MM.1S (cell line): ENCODE measurements around the gene GADD45B.

ENCODE experiments used
- DNase-seq: peaks from one replicate; pipeline ENCODE4 v3.0.0-alpha.2; 2015
- H2AFZ ChIP-seq: fragments of 300-600 bp; sonication (generic); 2 replicates; pipeline ENCODE4 v1.6.0; 2016; ENCODE audit warnings: antibody characterized with exemption, low read length
- H3F3A ChIP-seq: fragments of 300-600 bp; sonication (generic); 2 replicates; pipeline ENCODE4 v1.6.1; 2016; ENCODE audit warnings: mild to moderate bottlenecking, antibody characterized with exemption, low read length, moderate library complexity, mixed read lengths; ENCODE audit not compliant: insufficient read depth
- H3K27ac ChIP-seq: fragments of 300-600 bp; sonication (generic); 2 replicates; pipeline ENCODE4 v1.5.1; 2016; ENCODE audit warnings: mild to moderate bottlenecking, low read length
- H3K27me3 ChIP-seq: fragments of 300-600 bp; sonication (generic); replicated peaks from 2 replicates; pipeline ENCODE4 v1.6.0; 2016; ENCODE audit warnings: low read length; ENCODE audit not compliant: insufficient read depth
- H3K36me3 ChIP-seq: fragments of 300-600 bp; sonication (generic); replicated peaks from 2 replicates; pipeline ENCODE4 v1.6.1; 2016; ENCODE audit warnings: mild to moderate bottlenecking, low read length, mixed read lengths; ENCODE audit not compliant: insufficient read depth
- H3K4me1 ChIP-seq: fragments of 300-600 bp; sonication (generic); 2 replicates; pipeline ENCODE4 v1.6.1; 2016; ENCODE audit warnings: low read length, mixed read lengths
- H3K4me2 ChIP-seq: fragments of 300-600 bp; sonication (generic); 2 replicates; pipeline ENCODE4 v1.6.0; 2016; ENCODE audit warnings: low read depth, low read length
- H3K4me3 ChIP-seq: fragments of 300-600 bp; sonication (generic); 2 replicates; pipeline ENCODE4 v1.5.1; 2016; ENCODE audit warnings: low read length, mixed read lengths
- H3K79me2 ChIP-seq: fragments of 300-600 bp; sonication (generic); 2 replicates; pipeline ENCODE4 v1.6.1; 2016; ENCODE audit warnings: mixed run types, low read length, mixed read lengths
- H3K9ac ChIP-seq: fragments of 300-600 bp; sonication (generic); 2 replicates; pipeline ENCODE4 v1.6.1; 2016; ENCODE audit warnings: low read length, mixed read lengths
- H3K9me2 ChIP-seq: fragments of 300-600 bp; sonication (generic); replicated peaks from 2 replicates; pipeline ENCODE4 v1.6.1; 2016; ENCODE audit warnings: mild to moderate bottlenecking, low read length, mixed read lengths; ENCODE audit not compliant: insufficient read depth
- H3K9me3 ChIP-seq: fragments of 300-600 bp; sonication (generic); replicated peaks from 2 replicates; pipeline ENCODE4 v1.6.1; 2016; ENCODE audit warnings: mild to moderate bottlenecking, low read length, mixed read lengths; ENCODE audit not compliant: insufficient read depth
- H4K20me1 ChIP-seq: fragments of 300-600 bp; sonication (generic); 2 replicates; pipeline ENCODE4 v1.6.1; 2016; ENCODE audit warnings: mild to moderate bottlenecking, low read length, moderate library complexity, mixed read lengths; ENCODE audit not compliant: insufficient read depth
- CTCF ChIP-seq: fragments of 300-600 bp; sonication (generic); IDR thresholded peaks from 2 replicates; pipeline ENCODE4 v1.5.1; 2016; ENCODE audit warnings: antibody characterized with exemption, low read length, mixed read lengths
- EZH2 ChIP-seq: fragments of 300-600 bp; sonication (generic); optimal IDR thresholded peaks from 2 replicates; pipeline ENCODE3; 2017; ENCODE audit warnings: low read depth, mild to moderate bottlenecking, antibody characterized with exemption, low read length, mixed read lengths
- EZH2phosphoT487 ChIP-seq: fragments of 300-600 bp; sonication (generic); IDR thresholded peaks from 2 replicates; pipeline ENCODE4 v1.6.1; 2018; ENCODE audit warnings: antibody characterized with exemption, low read length

The GADD45B gene

GRCh38 chr19:2482354-2483038, 6.6 kb downstream of the GADD45B start:
- peaks cover 11% of the 10 kb centered on the region for H3K4me1 ChIP-seq

GRCh38 chr19:2483084-2483483, 7.2 kb downstream of the GADD45B start:
- Histone ChIP-seq H3K27ac (no peak overlapping the region), H3K9ac (no peak overlapping the region), H3F3A (peaks cover 26% of the 10 kb centered on the region), H2AFZ (no peak overlapping the region), H3K4me1 (peaks cover 11% of the 10 kb centered on the region), H3K36me3 (no peaks in the 10 kb centered on the region), H3K4me2 (no peak overlapping the region), H3K9me3 (no peaks in the 10 kb centered on the region), H3K9me2 (no peaks in the 10 kb centered on the region), H3K4me3 (no peak overlapping the region), H3K79me2 (peaks cover 10% of the 10 kb centered on the region), H4K20me1 (no peaks in the 10 kb centered on the region), H3K27me3 (0 out of 2 replicates have a peak, but pooled peaks cover 2% of the 10 kb centered on the region)
- TF ChIP-seq EZH2phosphoT487 = no peak
- no peak for TF ChIP-seq CTCF
- TF ChIP-seq EZH2 = no peak
- no peak for DNase-seq

More at GRCh38 chr19:2482354-2483038, 6.6 kb downstream of the GADD45B start:
- Histone ChIP-seq H3K9me3 (no peaks in the 10 kb centered on the region), H3K9me2 (no peaks in the 10 kb centered on the region), H2AFZ (no peak overlapping the region), H3K27me3 (no peaks in the 10 kb centered on the region), H3K9ac (no peak overlapping the region), H3K36me3 (no peaks in the 10 kb centered on the region), H4K20me1 (peaks cover 6% of the 10 kb centered on the region; the same call in 1 of the 2 replicates), H3K27ac (no peak overlapping the region), H3K79me2 (peaks cover 16% of the 10 kb centered on the region), H3K4me2 (no peak overlapping the region), H3F3A (peaks cover 31% of the 10 kb centered on the region), H3K4me3 (no peak overlapping the region)
- DNase-seq = no peak
- no peak for TF ChIP-seq EZH2phosphoT487
- no peak for TF ChIP-seq EZH2
- TF ChIP-seq CTCF = no peak

GRCh38 chr19:2483484-2484151, 7.7 kb downstream of the GADD45B start:
- no peak for TF ChIP-seq EZH2
- TF ChIP-seq EZH2phosphoT487 = no peak
- TF ChIP-seq CTCF = no peak
- H2AFZ ChIP-seq = no peak overlapping the region

More at GRCh38 chr19:2483484-2484151, 7.7 kb downstream of the GADD45B start:
- no peak overlapping the region for H3K9ac ChIP-seq
- H3K4me3 ChIP-seq = no peak overlapping the region
- peaks cover 20% of the 10 kb centered on the region for H3F3A ChIP-seq
- H3K27me3 ChIP-seq = 0 out of 2 replicates have a peak, but pooled peaks cover 7% of the 10 kb centered on the region
- no peaks in the 10 kb centered on the region for H3K9me3 ChIP-seq
- no peak for DNase-seq
- H3K79me2 ChIP-seq = peaks cover 4% of the 10 kb centered on the region
- H3K4me2 ChIP-seq = no peak overlapping the region
- peaks cover 11% of the 10 kb centered on the region for H3K4me1 ChIP-seq
- H4K20me1 ChIP-seq = no peaks in the 10 kb centered on the region
- H3K36me3 ChIP-seq = no peaks in the 10 kb centered on the region
- no peaks in the 10 kb centered on the region for H3K9me2 ChIP-seq
- no peak overlapping the region for H3K27ac ChIP-seq
